HG03378 (cell line): ENCODE measurements around the gene TASP1.

Experiments used
- ATAC-seq: cut with Tn5 transposase; IDR thresholded peaks from one replicate; pipeline ENCODE4 v1.9.1; 2021; ENCODE audit warnings: mild to moderate bottlenecking, moderate library complexity; ENCODE audit not compliant: unreplicated experiment

TASP1 gene

DNA sequence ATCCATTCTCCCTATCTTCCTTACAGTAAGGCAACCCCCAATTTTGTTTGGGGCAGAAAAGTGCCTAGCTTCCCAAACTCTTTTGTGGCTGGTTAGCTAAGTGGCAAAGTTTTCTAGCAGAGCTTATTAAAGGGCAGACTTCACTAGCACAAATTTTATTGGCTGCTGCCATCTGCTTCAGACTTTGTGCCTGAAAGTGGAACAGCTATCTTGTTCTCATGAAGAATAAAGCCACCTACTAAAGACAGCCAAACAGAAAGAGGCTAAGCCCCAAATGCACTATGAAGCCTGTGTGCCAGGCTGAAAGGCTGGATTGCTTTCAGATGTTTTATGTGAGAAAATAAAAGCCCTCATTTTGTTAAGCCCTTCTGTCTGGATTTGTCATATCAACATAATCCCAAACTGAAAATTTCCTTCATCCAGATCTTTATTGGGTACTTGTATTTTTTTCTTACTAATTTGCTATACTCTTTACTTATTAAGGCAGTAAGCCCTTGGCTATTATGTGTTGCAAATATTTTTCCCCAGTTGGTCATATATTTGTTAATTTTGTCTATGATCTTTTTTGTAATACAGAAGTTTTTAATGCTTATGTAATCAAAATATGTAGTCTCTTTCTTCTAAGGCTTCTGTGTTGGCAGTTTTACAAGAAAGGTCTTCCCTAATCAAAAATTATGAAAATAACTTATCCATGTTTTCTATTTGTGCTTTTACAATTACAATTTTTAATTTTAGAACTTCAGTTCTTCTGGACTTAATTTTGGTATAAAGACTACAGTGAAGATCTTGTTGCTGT is 191.1 kb downstream of the TASP1 start:
- ATAC-seq: no peak

DNA sequence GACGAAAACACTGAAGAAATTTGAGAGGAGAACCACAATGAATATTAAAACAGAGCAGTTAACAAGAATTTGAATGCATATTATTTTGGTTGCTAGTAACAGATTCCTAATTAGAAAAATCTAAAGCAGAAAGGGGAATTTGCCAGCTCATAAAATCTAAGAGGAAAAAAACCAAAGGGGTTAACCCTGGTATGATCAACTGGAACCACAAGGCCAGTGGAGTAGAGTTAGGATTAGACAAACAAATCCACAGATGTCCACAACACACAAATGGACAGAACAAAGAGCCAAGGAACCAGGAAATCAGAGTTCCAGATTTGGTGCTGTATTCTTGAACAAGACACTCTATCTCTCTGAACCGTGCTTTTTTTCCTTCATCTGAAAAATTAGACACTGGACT is 195.0 kb downstream of the TASP1 start:
- no peak for ATAC-seq

DNA sequence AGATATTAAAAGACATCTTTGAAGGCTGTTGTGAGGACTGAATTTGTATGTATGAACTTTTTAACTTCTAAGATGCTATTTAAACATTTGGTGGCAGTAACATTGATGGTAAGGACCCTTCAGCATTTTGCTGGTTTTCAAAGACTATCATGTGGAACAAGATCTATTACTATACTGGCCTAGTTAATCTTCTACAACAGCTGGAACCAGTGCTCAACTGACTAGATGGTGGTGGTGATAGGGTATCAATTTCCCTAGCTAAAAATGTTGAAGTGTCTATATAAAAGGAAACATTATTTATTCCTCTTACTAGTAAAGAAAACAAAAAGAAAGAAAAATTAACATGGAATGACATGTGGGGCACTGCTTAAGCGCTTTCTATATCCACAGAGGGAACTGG is 195.7 kb downstream of the TASP1 start:
- ATAC-seq: no peak

DNA sequence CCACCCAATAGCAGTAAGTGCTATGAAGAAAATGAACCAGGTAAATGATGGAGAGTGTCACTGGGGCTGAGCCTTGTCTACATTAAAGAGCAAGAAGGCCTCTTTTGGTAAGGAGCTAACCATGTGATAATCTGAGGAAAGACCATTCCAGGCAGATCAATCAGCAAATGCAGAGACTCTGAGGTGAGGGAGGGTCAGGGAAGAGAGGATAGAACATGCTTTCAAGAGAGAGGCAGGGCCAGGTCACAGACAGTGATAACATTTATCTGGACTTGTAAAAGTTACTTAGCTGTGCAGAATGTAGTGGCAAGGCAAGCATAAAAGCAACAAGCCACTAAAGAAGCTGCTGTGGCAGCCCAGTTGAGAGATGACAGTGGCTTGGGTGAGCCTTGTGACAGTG is 197.3 kb downstream of the TASP1 start:
- ATAC-seq: no peak

DNA sequence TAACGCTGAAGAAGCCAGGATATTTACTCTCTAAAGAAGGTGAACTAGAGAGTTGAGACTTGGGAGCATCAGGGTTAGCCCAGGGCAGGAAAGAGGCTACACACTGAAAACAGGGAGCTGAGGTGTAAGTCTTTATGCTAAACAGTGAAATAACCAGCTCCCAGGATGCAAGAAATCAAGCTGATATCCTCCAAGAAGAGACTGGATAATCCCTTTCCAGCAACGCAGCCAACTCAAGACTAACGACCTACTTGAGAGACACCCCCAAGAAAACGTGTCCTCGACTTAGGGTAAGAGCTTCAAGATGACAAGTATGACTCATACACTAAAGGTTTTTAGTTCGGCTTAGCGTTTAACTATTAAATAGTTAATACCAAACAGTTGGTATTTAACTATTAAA is 202.2 kb downstream of the TASP1 start:
- ATAC-seq: no peak

DNA sequence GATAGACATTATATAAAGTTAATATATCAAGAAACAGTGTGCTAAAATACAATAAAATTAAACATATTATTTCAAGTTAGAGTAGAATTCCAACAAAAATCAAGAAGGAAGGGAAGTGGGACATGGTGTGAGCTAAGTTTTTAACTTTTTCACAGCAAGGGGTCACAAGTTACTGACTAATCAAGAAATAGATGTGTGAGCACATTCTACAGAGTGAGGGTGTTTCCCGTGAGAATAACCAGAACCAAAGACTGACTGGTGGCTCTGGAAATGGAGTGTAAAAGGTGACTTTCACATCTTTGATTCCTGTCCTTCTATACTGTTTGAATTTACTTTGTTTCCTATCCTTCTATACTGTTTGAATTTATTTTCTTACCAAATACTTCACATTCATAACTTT is 206.6 kb downstream of the TASP1 start:
- ATAC-seq: no peak

DNA sequence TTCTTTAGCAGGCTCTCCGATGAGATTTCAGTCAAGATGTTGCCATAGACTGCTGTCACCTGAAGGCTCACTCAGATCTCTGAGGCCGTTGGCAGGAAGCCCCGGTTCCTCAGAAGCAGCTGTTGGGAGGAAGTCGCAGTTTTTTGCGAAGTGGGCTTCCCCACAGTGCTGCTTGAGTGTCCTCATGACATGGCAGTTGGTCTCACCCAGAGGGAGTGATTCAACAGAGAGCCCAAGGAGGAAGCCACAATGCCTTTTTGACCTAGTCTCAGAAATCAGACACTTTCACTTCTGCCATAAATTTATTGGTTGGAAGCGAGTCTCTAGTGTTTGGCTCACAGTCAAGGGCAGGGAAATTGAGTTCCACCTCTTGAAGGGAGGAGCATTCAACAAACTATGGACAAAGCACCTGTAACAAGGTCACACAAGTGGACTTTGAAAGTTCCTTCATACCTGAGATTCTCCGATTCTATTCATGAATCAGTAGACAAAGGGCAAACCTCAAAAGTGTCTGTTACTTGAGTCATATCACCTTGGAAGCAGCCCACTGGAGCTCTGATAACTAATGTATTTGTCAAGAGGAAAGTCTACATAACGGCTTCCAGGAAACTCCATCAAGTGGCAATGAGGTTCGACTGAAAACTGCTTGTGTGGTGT is 208.3 kb downstream of the TASP1 start:
- ATAC-seq: no peak

DNA sequence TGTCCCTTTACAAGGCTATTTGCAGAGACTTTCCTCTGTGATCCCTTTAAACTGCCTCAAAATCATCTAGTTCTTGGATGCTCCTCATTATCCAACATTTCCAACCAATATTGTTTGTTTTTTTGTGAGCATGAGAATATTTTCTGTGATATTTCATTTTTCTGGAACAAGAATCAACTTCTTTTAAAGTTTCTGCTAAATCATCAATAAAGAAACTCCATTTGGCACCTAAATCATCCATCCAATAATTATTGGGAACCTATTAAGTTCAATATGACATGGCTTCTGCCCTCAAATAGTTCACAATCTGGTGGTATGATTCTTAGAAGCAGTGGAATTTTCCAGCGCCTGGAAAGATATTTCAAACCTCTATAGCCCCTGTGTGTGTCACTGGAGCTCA is 210.0 kb downstream of the TASP1 start:
- no peak for ATAC-seq

DNA sequence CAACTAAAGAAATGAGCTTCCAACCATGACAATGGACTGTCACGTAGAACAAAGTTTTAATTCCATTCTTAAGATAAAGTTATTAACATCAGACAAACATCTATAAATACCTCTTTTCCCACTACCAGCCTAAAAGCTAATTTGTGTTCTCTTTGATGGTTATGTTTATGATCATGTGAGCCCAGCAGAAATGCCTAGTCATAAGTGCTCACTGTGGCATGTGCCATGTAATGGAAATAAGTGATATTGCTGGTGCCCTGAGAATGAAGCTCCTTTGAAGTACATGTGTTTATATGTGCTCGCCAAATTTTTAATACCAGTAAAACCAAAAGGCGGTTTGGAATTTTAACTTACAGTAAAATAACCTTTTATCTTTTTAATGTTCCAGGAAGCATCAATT is 211.9 kb downstream of the TASP1 start:
- ATAC-seq: no peak

DNA sequence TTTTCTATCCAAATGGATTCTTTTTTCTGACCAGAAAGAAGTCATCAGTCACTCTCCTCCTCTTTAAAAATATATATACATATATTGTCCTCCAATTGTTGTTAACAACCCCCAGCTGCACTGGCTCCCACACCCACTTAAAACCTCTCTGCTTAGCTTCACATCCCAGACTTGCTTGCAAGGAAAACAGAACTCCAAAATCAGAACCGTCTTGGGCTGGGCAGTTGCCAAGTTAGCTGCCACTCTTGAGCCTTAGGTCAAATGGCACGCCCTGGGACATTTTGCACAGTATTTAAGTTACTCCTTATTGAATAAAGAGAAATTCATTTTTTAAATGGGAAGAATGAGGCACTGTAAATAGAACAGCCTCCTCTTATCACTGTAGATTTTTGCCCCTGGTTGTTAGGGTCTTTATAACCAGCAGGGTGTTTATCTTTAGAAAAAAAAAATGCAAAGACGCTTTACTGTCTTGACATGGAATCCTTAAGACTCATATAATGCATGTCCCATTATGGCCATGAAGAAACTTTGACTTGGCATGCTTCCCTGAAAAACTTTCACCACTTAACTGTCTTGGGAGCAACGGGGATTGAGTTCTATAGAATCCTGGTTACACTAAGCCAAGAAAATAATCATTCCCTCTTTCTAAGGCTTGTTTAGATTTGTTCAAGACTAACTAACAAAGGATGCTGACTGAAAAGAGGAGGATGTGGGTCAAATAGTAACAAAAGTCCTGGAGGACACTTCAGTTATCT is 213.2 kb downstream of the TASP1 start:
- ATAC-seq: no peak

DNA sequence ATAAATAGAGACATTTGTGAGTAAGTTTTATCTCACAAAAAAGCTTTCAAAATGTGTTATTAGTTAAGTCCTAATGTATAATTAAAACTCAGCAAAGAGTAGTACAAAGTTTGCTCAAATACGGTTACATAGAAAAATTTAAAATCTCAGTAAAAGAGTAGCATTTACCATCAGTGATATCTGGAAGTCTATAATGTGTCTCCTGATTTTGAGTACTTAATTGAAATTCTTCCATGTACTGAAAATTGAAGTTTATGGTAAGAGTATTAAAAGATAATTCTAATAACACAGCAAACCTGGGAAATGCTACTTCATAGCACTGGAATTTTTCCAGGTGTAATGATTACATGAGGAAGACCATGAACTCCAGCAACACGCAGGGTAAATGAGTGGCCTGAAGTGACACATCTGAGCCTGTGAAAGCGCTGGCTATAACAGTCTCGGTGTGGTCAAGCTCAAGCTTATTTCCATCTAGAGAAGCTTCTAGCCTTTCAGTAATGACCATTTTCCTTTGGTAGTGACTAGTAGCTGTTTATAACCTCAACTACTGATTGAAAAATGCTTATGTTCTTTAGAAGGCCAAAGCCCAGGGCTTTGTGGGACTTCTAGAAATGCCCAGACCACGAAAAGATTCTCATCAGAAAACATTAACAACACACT is 214.4 kb downstream of the TASP1 start:
- no peak for ATAC-seq

DNA sequence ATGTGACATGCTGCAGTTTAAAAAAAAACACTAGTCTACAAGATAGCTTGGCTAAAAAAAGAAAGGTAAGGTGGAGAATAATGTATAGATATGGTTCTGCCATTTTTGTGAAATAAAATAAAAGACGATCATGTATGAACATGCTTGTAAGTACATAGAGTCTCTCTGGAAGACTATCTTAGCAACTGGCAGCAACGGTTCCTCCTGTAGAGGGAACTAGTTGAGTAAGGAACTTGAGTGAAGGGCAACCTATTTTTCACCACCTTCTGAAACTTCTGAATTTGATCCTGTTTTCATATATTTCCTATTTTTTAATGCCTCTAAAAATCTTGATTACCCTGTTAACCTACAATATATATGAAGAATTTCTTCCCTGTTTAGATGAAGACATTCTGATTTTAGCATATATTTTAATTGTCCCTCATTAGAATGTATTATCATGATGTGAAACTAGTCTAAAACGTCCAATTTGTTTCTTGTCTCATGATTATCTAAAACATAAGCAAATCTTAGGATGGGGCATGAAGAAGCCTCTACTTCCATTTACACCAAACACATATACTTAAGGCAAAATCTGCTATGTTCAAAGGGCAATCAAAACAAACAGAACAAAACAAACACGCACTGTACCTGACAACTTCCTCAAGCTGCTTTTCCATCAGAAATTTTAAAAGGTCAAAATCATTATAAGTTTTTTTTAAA is 215.1 kb downstream of the TASP1 start:
- ATAC-seq: no peak

DNA sequence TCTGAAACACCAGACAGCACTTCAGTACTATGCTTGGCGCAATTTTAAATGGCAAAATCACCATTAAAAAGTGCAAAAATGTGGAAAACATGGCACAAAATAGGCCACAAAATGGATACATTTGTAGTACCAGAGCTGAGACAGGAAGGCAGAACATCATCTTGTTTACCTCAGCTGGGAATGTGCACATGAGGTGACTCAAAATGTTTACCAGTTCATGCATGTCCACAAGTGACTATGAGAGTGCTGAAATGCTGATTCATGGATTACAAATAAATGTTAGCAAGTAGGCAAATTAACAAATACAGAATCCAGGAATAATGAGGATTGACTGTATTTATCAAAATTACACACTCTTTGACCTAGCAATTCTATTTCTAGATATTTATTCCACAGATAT is 216.1 kb downstream of the TASP1 start:
- ATAC-seq: no peak

DNA sequence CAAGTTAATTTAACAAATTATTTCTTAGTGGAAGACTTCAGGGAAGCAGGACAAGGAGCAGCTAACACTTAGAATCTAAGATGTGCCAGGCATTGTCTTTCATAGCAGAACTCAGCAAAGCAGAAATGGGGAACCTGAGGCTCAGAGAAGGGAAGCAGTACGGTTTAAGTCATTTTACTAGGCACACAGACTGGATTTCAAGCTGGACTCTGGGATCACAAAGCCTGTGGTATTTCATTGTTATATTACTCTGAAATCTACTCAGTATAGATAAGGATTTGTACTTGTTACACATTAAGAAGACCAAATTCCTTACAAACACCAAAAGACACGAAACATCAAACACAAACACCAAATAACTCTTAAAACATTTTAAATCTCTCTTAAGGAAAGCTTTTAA is 218.1 kb downstream of the TASP1 start:
- ATAC-seq: no peak

DNA sequence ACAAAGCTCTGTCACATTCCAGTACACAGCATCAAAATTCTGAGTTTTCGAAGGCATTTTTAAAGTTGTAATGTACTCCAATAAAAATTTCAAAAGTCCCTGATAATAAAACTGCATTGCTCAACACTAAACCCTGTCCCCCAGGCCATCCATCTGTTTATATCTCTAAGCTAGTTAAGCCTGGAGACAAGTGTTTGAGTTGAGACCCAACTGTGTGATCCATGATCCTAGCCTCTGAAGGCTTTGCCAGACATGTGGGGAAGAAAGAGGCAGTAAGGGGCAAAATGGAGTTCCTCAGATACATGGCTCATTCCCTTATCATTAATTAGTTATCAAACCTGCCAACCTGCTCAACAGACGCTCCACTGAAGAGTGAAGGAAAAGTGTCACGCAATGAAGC is 219.3 kb downstream of the TASP1 start:
- no peak for ATAC-seq

DNA sequence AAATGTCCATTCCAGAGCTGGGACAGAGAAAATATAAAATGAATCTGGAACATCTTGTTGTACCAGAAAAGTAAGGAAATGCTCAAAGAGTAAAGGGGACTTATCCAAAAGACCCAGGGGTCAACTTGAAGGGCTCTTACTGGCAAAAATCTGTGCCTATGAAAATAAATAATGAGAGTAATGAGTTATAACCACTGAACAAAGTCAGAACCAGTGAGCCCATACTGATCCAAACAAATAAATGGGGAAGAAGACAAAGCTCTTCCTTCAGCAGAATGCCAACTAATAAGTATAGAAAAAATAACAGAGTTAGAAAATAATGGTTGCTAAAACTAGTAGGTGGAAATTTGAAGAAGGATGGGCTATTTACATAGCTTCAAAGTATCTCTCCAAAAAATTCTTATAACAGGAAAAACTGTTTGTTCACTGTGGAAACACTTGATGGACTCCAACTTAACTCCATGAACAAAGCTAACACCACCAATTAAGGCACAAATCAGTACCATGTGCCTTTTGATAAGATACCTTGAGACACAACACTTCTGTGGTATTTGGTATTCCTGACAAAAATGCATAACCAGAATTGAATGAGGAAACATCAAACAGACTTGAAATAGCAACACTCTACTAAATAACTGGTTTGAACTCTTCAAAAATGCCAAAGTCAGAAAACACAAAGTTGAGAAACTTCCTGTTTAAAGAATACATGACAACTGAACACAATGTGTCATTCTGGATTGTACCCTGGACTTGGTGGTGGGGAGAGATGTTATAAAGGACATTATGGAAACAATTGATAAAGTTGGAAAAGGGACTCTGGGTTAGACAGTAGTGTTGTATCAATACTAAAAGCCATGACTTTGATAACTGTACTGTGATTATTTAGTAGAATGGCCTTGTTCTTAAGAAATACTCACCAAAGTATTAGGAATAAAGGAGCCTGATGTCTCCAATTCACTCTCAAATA is 220.2 kb downstream of the TASP1 start:
- ATAC-seq: no peak

DNA sequence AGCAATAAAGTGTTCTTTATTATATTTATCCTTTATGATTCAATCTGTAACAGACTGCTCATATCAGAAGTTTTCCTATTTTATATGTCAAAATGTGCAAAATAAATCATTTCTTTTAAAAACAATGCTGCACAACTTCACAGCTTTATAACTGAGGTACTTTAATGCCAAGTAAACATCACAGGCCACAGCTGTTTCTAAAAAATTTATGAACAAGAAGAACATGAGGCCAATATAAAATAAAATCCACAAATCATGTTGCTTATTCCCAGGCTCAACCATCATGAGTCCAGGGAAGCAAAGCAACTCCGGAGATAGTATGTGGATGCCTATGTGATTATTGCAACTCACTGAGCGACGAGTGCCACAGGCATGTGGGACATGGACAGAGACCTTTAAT is 222.2 kb downstream of the TASP1 start:
- ATAC-seq: no peak

DNA sequence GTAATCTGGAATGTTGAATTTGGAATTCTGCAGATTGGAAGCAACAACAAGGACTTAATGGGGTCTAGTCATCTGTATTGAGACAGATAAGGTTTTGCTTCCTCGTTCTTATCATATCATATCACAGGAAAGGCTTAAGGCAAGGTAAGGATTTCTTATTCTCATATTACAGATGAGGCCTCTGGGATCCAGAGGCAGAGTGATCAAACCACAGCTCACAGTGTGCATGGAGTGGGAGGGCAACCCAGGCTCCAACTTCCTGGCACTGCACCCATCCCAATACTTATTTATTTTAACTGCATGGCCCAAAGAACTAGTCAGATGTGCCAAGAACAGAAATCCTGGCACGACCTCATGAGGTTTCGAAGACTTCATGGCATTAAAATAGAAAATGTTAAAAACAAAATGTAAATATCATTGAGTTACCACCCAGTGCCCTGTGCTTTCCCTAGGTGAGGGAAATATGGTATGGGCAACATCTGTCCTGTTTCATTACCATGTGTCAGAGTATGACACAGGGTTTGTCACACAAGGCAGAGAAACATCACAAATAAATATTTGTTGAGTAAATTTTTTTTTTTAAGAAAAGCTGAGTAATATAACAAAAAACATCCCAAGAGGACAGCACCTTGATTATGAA is 225.8 kb downstream of the TASP1 start:
- no peak for ATAC-seq

DNA sequence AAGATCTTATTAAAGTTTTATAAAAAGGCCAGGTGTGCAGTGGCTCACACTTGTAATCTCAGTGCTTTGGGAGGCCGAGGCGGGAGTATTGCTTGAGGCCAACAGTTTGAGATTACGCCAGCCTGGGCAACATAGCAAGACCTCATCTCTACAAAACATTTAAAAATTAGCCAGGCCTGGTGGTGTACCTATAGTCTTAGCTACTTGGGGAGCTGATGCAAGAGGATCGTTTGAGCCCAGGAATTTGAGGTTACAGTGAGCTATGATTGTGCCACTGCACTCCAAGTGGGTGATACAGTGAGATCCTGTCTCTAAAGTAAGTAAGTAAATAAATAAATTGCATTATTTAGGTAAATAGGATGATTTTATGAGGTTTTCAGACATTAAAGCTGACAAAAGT is 234.4 kb downstream of the TASP1 start:
- ATAC-seq: no peak
